HepG2 (cell line): ENCODE measurements around the gene FGD5.

Source experiments
- JUND ChIP-seq: sonication (generic); formaldehyde crosslinking; IDR thresholded peaks from 2 replicates; pipeline ENCODE4 v1.8.0; 2022; ENCODE audit warnings: mild to moderate bottlenecking, missing genetic modification reagents
- NFYB ChIP-seq: sonication (generic); formaldehyde crosslinking; IDR thresholded peaks from 2 replicates; pipeline ENCODE4 v1.4.0; 2020; ENCODE audit warnings: missing genetic modification reagents
- PLRG1 ChIP-seq: fragments of 450-650 bp; conservative IDR thresholded peaks from 2 replicates; pipeline ENCODE4 v1.6.1; 2016
- POLR2A ChIP-seq, 2 experiments: IDR thresholded peaks; 2 replicates each; pipeline ENCODE4 v1.6.1; 2011; ENCODE audit warnings: low read depth in 2 of 2, low read length in 2 of 2, mild to moderate bottlenecking in 1 of 2, moderate library complexity in 1 of 2; ENCODE audit not compliant: insufficient read depth in 1 of 2

- TF ChIP-seq PLRG1 (no peak), JUND (CRISPR knock-in tag) (no peak), NFYB (no peak), POLR2A (IDR thresholded peaks at IDR 0.05; ENCODE audit: insufficient read depth in 1 of 2, low read depth in 2 of 2, low read length in 2 of 2) (no peak)
Measured at GRCh38 chr3:14824646-14825045, 5.9 kb downstream of the FGD5 start.
